ENCODE measurements around the gene TP53. TPM values are rescaled to one million over a fixed set of nuclear protein-coding genes. Genes with fewer than 3 reads are reported as not detected.

TP53 gene
- 100 to 1,000 TPM in 2 of 8 experiments, 10 to 100 TPM in 6; 11.6 to 136 (median 25.7) TPM for total RNA-seq

DNA sequence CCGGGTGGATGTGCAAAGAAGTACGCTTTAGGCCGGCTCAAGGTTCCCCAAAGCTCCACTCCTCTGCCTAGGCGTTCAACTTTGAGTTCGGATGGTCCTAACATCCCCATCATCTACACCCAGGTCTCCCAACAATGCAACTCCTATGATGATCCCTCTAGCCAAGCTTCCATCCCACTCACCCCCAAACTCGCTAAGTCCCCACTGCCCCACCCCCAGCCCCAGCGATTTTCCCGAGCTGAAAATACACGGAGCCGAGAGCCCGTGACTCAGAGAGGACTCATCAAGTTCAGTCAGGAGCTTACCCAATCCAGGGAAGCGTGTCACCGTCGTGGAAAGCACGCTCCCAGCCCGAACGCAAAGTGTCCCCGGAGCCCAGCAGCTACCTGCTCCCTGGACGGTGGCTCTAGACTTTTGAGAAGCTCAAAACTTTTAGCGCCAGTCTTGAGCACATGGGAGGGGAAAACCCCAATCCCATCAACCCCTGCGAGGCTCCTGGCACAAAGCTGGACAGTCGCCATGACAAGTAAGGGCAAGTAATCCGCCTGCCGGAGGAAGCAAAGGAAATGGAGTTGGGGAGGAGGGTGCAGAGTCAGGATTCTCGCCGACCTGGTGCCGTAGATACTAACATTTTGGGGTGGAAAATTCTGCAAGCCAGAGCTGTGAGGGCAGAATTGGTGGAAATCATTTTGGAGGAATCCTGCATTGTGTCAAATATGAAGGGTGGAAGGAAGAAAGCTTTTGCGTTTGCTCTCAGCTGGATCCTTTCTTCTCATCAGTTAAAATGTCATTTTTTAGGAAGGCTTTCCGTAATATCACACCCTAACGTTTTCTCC, at the start of gene TP53:
Gene TP53, minus strand, starts transcription at position 419 of the 836 bp plus-strand sequence. CDS start 10,896 bp downstream, outside the sequence.
- 0 to 2% (median 0%) methylated on average over 1 to 17 of the region's 30 CpGs for WGBS, 10 experiments
- ATAC-seq (replicated peaks in 6 of 8): peak; percentile 6 to 33 (median 16)
- Histone ChIP-seq H3K4me3 (peak within 1 kb of the TSS; percentile 45 to 95 (median 67)), H3K27ac (peak within 1 kb of the TSS; percentile 100), H3K4me1 (replicated peaks in 1 of 2) (peaks cover 4 to 11% of the 10 kb centered on the region in 2 donors)
- in situ Hi-C loops (cut with MboI; ENCODE audit: low pct_unique_long_range_greater_than_20kb in 2 of 9, low sequenced_read_pairs in 9 of 9, unreplicated experiment in 9 of 9): no loop called here

DNA sequence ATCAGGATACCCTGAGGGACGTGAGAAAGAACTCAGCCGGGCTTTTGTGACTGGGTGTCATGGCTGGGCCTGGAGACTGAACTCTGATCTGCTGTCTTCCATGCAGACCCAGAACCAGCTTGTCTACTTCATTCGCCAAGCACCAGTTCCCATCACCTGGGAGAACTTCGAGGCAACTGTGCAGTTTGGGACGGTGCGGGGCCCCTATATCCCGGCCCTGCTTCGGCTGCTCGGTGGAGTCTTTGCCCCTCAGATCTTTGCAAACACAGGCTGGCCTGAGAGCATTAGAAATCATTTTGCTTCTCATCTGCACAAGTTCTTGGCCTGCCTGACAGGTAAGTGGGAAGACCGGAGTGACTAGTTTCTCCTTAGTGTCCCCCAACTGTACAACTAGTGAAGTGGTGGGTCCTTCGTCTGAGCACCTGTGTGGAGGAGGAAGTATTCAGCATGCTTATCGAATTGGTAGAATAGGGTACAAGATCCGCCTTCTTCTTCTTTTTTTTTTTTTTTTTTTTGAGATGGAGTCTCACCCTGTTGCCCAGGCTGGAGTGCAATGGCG, 45.8 kb upstream of the TP53 start:
- in situ Hi-C loops (cut with MboI; ENCODE audit: low pct_unique_long_range_greater_than_20kb in 2 of 9, low sequenced_read_pairs in 9 of 9, unreplicated experiment in 9 of 9): loop anchor here in 1 of 9 experiments (25.0 kb wide), 1 partner anchor 254 kb away; no protein-coding TSS in a partner anchor
- ATAC-seq (replicated peaks in 6 of 8): no peak
- Histone ChIP-seq H3K27ac (no peak overlapping the region), H3K4me3 (no peak overlapping the region), H3K4me1 (replicated peaks in 1 of 2) (no peaks in the 10 kb centered on the region)
- 70 to 95% (median 89%) methylated on average over 2 to 12 of the region's 14 CpGs; no CpG with 5 or more reads in 4 of the 10 experiments for WGBS, 10 experiments

GRCh38 chr17:7729816-7730215, 42.5 kb upstream of the TP53 start:
- Histone ChIP-seq H3K27ac (no peak overlapping the region), H3K4me3 (no peak overlapping the region), H3K4me1 (replicated peaks in 1 of 2) (no peaks in the 10 kb centered on the region)
- in situ Hi-C loops (cut with MboI; ENCODE audit: low pct_unique_long_range_greater_than_20kb in 2 of 9, low sequenced_read_pairs in 9 of 9, unreplicated experiment in 9 of 9): loop anchor here in 1 of 9 experiments (25.0 kb wide), 1 partner anchor 257 kb away; no protein-coding TSS in a partner anchor
- WGBS, 10 experiments: 0 to 44% (median 6%) methylated on average over 1 of the region's 1 CpG; no CpG with 5 or more reads in 2 of the 10 experiments
- peak in 2 of 8 experiments; percentile 35 to 76 for ATAC-seq (replicated peaks in 6 of 8)

DNA sequence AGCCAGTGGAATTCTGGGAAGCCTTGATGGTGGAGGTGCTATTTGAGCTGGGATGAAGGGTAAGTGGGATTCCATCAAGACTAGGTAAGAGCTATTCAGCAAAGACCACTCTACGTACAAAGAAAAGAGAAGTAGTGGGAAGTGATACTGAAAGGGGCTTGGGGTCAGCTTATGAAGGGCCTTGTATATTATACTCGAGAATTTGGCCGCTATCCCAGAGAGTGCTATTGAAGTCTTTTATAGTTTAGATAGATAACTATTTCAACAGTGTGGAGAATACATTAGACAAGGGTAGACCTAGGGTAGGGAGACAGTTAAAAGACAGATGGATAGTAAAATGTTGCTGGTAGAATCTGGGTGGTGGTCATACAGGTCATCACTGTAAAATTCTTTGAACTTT, 40.6 kb upstream of the TP53 start:
- Histone ChIP-seq H3K4me3 (no peak overlapping the region), H3K27ac (no peak overlapping the region), H3K4me1 (replicated peaks in 1 of 2) (no peaks in the 10 kb centered on the region)
- peak in 1 of 8 experiments; percentile 18 for ATAC-seq (replicated peaks in 6 of 8)
- in situ Hi-C loops (cut with MboI; ENCODE audit: low pct_unique_long_range_greater_than_20kb in 2 of 9, low sequenced_read_pairs in 9 of 9, unreplicated experiment in 9 of 9): loop anchor here in 1 of 9 experiments (25.0 kb wide), 1 partner anchor 259 kb away; no protein-coding TSS in a partner anchor
- WGBS, 10 experiments: 29 to 100% (median 92%) methylated on average over 1 to 3 of the region's 3 CpGs; no CpG with 5 or more reads in 1 of the 10 experiments

GRCh38 chr17:7721612-7722011, 34.3 kb upstream of the TP53 start:
- Histone ChIP-seq H3K4me3 (no peak overlapping the region), H3K4me1 (replicated peaks in 1 of 2) (peaks cover 7 to 19% of the 10 kb centered on the region in 2 donors), H3K27ac (no peak overlapping the region)
- in situ Hi-C loops (cut with MboI; ENCODE audit: low pct_unique_long_range_greater_than_20kb in 2 of 9, low sequenced_read_pairs in 9 of 9, unreplicated experiment in 9 of 9): loop anchor here in 1 of 9 experiments (25.0 kb wide), 1 partner anchor 116 kb away; the partner anchor contains the start of gene KDM6B
- no peak for ATAC-seq (replicated peaks in 6 of 8)
- WGBS, 10 experiments: 69 to 93% (median 80%) methylated on average over 1 to 2 of the region's 2 CpGs; no CpG with 5 or more reads in 5 of the 10 experiments

GRCh38 chr17:7720125-7720524, 32.8 kb upstream of the TP53 start:
- WGBS, 10 experiments: 0 to 55% (median 26%) methylated on average over 1 to 4 of the region's 4 CpGs; no CpG with 5 or more reads in 2 of the 10 experiments
- H3K27ac ChIP-seq: no peak overlapping the region
- no peak overlapping the region for H3K4me3 ChIP-seq
- ATAC-seq (replicated peaks in 6 of 8): no peak
- in situ Hi-C loops (cut with MboI; ENCODE audit: low pct_unique_long_range_greater_than_20kb in 2 of 9, low sequenced_read_pairs in 9 of 9, unreplicated experiment in 9 of 9): loop anchor here in 1 of 9 experiments (25.0 kb wide), 1 partner anchor 117 kb away; the partner anchor contains the start of gene KDM6B
- H3K4me1 ChIP-seq (replicated peaks in 1 of 2): peaks cover 22 to 34% of the 10 kb centered on the region in 2 donors

GRCh38 chr17:7719661-7720060, 32.4 kb upstream of the TP53 start:
- no peak overlapping the region for H3K4me3 ChIP-seq
- ATAC-seq (replicated peaks in 6 of 8): no peak
- 38 to 83% (median 55%) methylated on average over 1 to 5 of the region's 9 CpGs; no CpG with 5 or more reads in 5 of the 10 experiments for WGBS, 10 experiments
- peaks cover 27 to 38% of the 10 kb centered on the region in 2 donors for H3K4me1 ChIP-seq (replicated peaks in 1 of 2)
- in situ Hi-C loops (cut with MboI; ENCODE audit: low pct_unique_long_range_greater_than_20kb in 2 of 9, low sequenced_read_pairs in 9 of 9, unreplicated experiment in 9 of 9): loop anchor here in 1 of 9 experiments (25.0 kb wide), 1 partner anchor 118 kb away; the partner anchor contains the start of gene KDM6B
- H3K27ac ChIP-seq: no peak overlapping the region

- H3K27ac ChIP-seq: no peak overlapping the region
- WGBS, 10 experiments: 9 to 24% (median 17%) methylated on average over 1 to 7 of the region's 16 CpGs; no CpG with 5 or more reads in 3 of the 10 experiments
- H3K4me3 ChIP-seq: peak overlapping the region; percentile 48 to 65 (median 51)
- ATAC-seq (replicated peaks in 6 of 8): peak in 4 of 8 experiments; percentile 4 to 16 (median 9)
- in situ Hi-C loops (cut with MboI; ENCODE audit: low pct_unique_long_range_greater_than_20kb in 2 of 9, low sequenced_read_pairs in 9 of 9, unreplicated experiment in 9 of 9): loop anchor here in 1 of 9 experiments (25.0 kb wide), 1 partner anchor 119 kb away; the partner anchor contains the start of gene KDM6B
- H3K4me1 ChIP-seq (replicated peaks in 1 of 2): peaks cover 31 to 48% of the 10 kb centered on the region in 2 donors
Observed at GRCh38 chr17:7717756-7718350, 30.6 kb upstream of the TP53 start.

DNA sequence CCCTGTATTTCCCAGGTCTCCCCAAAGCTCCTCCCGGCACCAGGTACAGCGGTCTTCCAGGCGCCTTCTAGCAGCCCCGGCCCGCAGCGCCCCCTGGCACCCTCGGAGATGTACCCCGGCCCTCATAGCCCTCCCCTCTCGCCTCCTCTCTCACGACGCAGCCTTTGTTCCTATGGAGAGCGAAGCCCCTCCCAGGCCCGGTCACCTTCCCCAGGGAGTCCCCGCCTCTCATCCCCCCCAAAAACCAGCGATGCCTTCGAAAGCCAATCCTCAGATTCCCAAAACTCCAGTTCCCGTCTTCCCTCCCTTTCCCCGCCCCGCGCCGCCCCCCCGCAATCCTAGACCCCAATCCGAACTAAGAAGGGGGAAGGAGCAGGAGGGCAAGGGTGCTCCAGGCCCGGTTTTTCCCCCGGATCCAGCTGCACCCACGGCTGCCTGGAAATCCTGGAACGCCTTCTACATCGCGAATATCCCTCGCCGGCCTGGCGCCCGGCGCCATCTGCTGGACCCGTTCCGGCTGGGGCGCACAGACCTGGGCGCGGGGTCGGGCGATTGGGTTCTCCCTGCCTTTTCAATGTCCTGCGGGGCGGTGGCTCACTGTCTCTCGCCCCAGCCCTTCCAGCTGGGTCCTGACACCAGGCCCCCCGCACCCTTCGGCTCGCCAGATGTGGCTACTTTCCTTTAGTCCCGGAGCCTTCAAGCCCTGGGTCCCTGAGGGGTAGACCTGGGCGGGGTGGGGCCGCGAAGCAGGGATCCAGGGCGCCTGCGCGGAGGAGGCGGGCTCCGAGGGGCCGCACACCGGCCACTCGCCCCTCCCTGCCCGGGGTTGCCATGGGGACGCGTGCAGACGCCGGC, 29.8 kb upstream of the TP53 start, which contains the start of gene DNAH2:
Gene DNAH2, plus strand, starts transcription at position 844 of the 855 bp plus-strand sequence. CDS start 1,991 bp downstream, outside the sequence.
- Histone ChIP-seq H3K27ac (peak within 1 kb of the TSS; percentile 73 to 83), H3K4me1 (replicated peaks in 1 of 2) (peaks cover 39 to 56% of the 10 kb centered on the region in 2 donors), H3K4me3 (peak within 1 kb of the TSS; percentile 48 to 65 (median 51))
- peak; percentile 76 to 92 (median 82) for ATAC-seq (replicated peaks in 6 of 8)
- no CpG with 5 or more reads among the region's 64 CpGs for WGBS, 10 experiments
- in situ Hi-C loops (cut with MboI; ENCODE audit: low pct_unique_long_range_greater_than_20kb in 2 of 9, low sequenced_read_pairs in 9 of 9, unreplicated experiment in 9 of 9): loop anchor here in 1 of 9 experiments (25.0 kb wide), 1 partner anchor 120 kb away; the partner anchor contains the start of gene KDM6B

- Histone ChIP-seq H3K4me1 (replicated peaks in 1 of 2) (peaks cover 48 to 65% of the 10 kb centered on the region in 2 donors), H3K4me3 (peak overlapping the region; percentile 48 to 65 (median 51)), H3K27ac (peak overlapping the region; percentile 73 to 83)
- WGBS, 10 experiments: 0 to 52% (median 17%) methylated on average over 1 to 6 of the region's 20 CpGs; no CpG with 5 or more reads in 6 of the 10 experiments
- no peak for ATAC-seq (replicated peaks in 6 of 8)
- in situ Hi-C loops (cut with MboI; ENCODE audit: low pct_unique_long_range_greater_than_20kb in 2 of 9, low sequenced_read_pairs in 9 of 9, unreplicated experiment in 9 of 9): loop anchor here in 1 of 9 experiments (25.0 kb wide), 1 partner anchor 121 kb away; the partner anchor contains the start of gene KDM6B
Observed at GRCh38 chr17:7715936-7716886, 28.9 kb upstream of the TP53 start.

All from motor neuron (in vitro differentiated cells).